D341Med (cell line): ENCODE data around the gene ATAT1.
A peak's percentile ranks its signal among the peaks of the same experiment; 100 is the strongest.

Experiments used
- DNase-seq: peaks from one replicate; pipeline ENCODE4 v3.0.0; 2012; ENCODE audit warnings: low spot score

Gene ATAT1

GRCh38 chr6:30626484-30627366 is at the start of gene ATAT1:
ATAT1 (plus strand) TSS chr6:30626874.
- peak; percentile 94 for DNase-seq

- no peak for DNase-seq
Measured at GRCh38 chr6:30578051-30578450, 48.6 kb upstream of the ATAT1 start.

- no peak for DNase-seq
Measured at GRCh38 chr6:30583921-30584320, 42.8 kb upstream of the ATAT1 start.

- no peak for DNase-seq
Measured at GRCh38 chr6:30589754-30590358, 36.8 kb upstream of the ATAT1 start.

- DNase-seq: no peak
Measured at GRCh38 chr6:30590509-30590908, 36.2 kb upstream of the ATAT1 start.

- DNase-seq: no peak
Measured at GRCh38 chr6:30591008-30591407, 35.7 kb upstream of the ATAT1 start.

- DNase-seq: no peak
Measured at GRCh38 chr6:30592287-30592686, 34.4 kb upstream of the ATAT1 start.

- DNase-seq: peak; percentile 79
Measured at GRCh38 chr6:30597315-30598144, 29.1 kb upstream of the ATAT1 start.

GRCh38 chr6:30598912-30599624 is 27.6 kb upstream of the ATAT1 start:
- no peak for DNase-seq

GRCh38 chr6:30599625-30600324 is 26.9 kb upstream of the ATAT1 start:
- no peak for DNase-seq

GRCh38 chr6:30600451-30600961 is 26.2 kb upstream of the ATAT1 start:
- DNase-seq: no peak

- DNase-seq: no peak
Measured at GRCh38 chr6:30601436-30601814, 25.2 kb upstream of the ATAT1 start.

- DNase-seq: no peak
Measured at GRCh38 chr6:30601815-30602641, 24.6 kb upstream of the ATAT1 start.

GRCh38 chr6:30603961-30604360 is 22.7 kb upstream of the ATAT1 start:
- DNase-seq: no peak

GRCh38 chr6:30610065-30610464 is 16.6 kb upstream of the ATAT1 start:
- DNase-seq: no peak

- no peak for DNase-seq
Measured at GRCh38 chr6:30611150-30611855, 15.4 kb upstream of the ATAT1 start.

- no peak for DNase-seq
Measured at GRCh38 chr6:30611856-30612194, 14.8 kb upstream of the ATAT1 start.

- no peak for DNase-seq
Measured at GRCh38 chr6:30612213-30612612, 14.5 kb upstream of the ATAT1 start.

- DNase-seq: no peak
Measured at GRCh38 chr6:30612687-30613248, 13.9 kb upstream of the ATAT1 start.
